Dermis lymphatic vessel endothelial cell (primary cell): ENCODE results near the gene SLC25A47. TPM values are rescaled to one million over a fixed set of nuclear protein-coding genes. Genes with fewer than 3 reads are reported as not detected.

Source experiments
- total RNA-seq: library from RNA; depleted of rRNA; stranded (reverse); fragments of >200 nt; gene quantifications from 2 replicates; pipeline ENCODE4 v1.2.1, GENCODE V29; 2014

SLC25A47 gene, protein sequence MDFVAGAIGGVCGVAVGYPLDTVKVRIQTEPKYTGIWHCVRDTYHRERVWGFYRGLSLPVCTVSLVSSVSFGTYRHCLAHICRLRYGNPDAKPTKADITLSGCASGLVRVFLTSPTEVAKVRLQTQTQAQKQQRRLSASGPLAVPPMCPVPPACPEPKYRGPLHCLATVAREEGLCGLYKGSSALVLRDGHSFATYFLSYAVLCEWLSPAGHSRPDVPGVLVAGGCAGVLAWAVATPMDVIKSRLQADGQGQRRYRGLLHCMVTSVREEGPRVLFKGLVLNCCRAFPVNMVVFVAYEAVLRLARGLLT
- not detected in 2 replicates for total RNA-seq

DNA sequence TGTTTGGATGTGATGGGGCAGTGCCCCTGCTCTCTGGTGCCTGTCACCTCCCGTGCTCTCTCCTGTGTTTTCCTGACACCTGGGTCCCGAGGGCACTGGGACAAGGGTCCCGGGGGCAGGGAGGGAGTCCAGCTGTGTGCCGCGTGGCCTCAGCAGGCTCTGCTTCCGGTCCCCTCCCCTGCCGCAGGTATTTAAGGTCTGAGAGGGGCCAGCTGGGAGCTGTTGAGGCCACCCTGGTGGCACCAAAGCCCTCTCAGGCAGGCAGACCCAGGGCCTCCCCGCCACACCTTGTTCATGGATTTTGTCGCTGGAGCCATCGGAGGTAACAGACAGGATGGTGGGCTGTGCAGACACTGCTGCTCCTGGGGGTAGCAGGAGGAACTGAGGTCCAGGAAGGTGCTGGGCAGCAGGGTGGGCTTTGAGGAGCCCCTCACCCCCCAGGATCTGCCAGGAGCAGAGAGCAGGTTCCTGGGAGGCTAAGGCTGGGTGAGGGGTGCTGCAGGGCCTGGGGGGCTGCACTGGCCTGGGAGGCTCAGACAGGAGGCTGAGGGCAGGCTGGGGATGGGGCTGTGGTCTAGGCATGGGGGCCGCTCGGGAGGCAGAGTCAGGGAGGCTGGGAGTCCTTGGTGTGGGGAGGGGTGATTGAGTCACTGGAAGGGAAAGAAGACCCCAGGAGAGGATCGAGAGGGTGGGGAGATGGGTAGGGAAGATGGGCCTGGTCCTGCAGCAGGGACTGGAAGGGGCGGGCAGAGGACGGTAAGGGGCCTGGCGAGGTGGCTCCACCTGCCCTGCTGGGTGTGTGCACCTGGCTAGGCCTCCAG lies at the start of gene SLC25A47:
Gene SLC25A47 (plus strand): TSS at position 219 of the 821 bp plus-strand sequence. CDS start 76 bp downstream, at position 295.

DNA sequence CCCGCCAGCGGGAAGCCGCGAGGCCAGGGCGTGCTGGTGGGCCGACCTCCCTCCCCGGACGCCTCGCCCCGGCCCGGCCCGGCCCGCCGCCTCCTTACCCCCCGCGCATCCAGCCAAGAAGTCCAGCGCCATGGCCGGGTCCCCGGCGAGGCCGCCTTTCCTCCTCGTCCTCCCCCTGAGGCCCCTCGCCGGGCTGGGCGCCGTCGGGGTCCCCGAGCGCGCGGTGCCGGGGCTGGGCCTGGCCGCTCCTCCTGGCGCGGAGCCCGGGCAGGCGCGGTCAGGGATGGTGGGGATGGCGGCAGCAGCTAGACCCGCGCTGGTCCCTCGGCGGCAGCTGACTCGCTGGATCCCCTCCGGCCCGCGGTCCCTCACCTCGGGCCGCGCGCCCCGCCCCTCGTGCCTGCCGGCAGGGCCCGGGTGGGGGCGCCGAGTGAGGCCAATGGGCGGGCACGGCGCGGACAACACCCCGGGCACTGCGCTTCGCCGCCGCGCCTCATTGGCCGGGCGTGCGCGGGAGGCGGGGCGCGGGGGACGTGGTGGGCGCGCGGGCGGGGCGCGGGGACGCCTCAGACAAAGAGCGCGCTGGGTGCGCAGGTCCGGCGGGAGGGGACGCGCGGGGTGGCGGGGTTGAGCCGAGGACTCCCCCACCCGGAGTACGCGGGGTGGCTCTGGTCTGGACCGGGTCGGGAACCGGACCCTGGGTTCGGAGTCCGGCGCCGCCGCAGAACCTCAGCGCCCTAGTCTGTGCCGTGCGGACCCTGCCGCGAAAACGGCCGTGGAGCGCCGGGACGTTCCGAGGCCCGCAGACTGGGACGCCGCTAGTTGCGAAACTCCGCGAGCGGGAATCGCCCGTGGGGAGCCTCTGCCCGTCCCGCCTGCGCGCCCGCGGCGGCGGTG lies 16.8 kb upstream of the SLC25A47 start, which contains the start of gene SLC25A29:
Gene SLC25A29 (minus strand): TSS at position 344 of the 897 bp plus-strand sequence. CDS start 212 bp downstream, at position 132.

DNA sequence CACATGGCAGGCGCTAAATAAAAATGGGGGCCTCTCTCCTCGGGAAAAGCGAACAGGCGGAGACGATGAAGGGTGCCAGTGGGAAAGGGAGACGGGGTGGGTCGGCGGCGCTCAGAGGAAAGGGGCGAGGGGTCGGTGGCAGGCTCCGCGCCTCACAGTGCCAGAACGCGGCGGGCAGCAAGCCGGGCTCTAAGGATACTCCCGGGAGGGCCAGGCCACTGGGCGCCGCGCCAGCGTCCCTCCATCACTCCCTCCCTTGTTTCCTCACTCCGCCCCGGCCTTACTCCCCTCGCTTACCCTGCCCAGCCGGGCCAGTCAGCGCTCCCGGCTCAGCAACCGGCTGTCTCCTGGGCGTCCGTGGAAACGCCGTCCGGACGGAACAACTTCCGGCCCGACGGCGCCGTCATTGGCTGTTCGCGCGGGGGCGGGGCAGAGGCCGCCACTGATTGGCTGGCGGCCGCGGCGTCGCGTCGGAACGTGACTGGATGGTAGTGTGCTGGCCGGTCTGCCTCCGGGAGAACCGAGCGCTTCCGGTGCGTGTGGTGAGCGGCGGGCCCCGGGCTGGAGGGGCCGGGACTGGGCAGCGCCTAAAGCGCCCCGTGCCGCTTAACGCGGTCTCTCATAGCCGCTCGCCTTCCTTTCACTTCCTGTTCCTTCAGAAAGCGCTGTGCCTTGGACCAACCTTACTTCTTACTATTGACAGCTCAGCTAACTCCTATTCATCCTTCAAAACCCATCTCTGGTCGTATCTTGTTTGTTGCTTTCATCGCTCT lies 53.0 kb downstream of the SLC25A47 start, which contains the start of gene WDR25:
Gene WDR25 (plus strand): TSS at position 523 of the 773 bp plus-strand sequence.

Other genes with a start within 250 kb of the SLC25A47 start
- gene DEGS2, start 163.7 kb upstream of the SLC25A47 start, total RNA-seq = 0.11 and 0.26 TPM in 2 replicates
- 45.8 and 46.7 TPM in 2 replicates for gene YY1, start 84.2 kb upstream of the SLC25A47 start, total RNA-seq
- gene SLC25A29, start 16.9 kb upstream of the SLC25A47 start, total RNA-seq = 46.9 and 69.2 TPM in 2 replicates
- gene WDR25, start 53.1 kb downstream of the SLC25A47 start, total RNA-seq = 16.8 and 26.5 TPM in 2 replicates